ENCODE results near the gene FANCC.
A peak's percentile ranks its signal among the peaks of the same experiment; 100 is the strongest.

- TF ChIP-seq CTCF (conservative IDR thresholded peaks at IDR 0.05) (peak; percentile 93), ZFX (IDR thresholded peaks at IDR 0.05) (no peak)
Observed at GRCh38 chr9:95131023-95131943, 186.2 kb downstream of the FANCC start.

Measured in C4-2B (cell line).